Fibroblast of pulmonary artery (primary cell): Measurements from ENCODE around the gene TRIM27.

Experiments
- DNase-seq: peaks from one replicate; pipeline ENCODE4 v3.0.0-alpha.2; 2010; ENCODE audit warnings: low read depth
- H3K4me3 ChIP-seq: replicated peaks from 2 replicates; pipeline ENCODE4 v1.5.1; 2011; ENCODE audit warnings: low read depth, mild to moderate bottlenecking, control low read depth, low read length, moderate library complexity
- TF ChIP-seq, protein P1 (sequence below): IDR thresholded peaks from 2 replicates; pipeline ENCODE4 v1.5.1; 2011; ENCODE audit warnings: mild to moderate bottlenecking, control low read depth, low read length, inconsistent platforms; ENCODE audit errors: missing control alignments

TRIM27 gene

DNA sequence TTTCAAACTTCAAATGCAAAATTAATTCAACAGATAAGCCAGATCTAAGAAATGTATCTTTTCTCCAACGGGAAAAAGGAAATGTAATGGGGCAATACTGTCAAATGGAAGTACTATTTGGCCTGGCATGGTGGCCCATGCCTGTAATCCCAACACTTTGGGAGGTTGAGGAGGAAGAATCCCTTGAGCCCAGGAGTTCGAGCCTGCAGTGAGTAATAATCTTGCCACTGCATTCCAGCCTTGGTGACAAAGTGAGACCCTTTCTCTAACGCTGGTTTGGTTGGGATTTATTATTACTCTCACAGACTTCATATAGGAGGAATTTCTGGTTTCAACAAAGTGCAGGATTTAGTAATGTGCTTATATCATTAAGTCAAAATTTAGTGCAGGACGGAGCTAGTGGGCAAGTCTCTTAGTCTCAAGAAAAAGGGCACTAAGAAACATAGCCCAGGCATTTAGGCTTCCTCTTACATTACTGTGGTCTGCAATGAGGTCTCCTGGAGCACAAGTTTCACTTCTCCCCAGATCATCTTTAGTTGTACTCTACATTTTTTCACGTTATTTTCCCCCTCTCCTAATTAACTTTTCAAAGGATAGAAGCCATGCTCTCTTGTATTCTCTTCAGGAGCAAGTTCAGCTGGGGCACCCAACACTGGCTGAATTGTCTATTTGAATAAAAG, 23.1 kb downstream of the TRIM27 start:
- TF ChIP-seq, protein P1, sequence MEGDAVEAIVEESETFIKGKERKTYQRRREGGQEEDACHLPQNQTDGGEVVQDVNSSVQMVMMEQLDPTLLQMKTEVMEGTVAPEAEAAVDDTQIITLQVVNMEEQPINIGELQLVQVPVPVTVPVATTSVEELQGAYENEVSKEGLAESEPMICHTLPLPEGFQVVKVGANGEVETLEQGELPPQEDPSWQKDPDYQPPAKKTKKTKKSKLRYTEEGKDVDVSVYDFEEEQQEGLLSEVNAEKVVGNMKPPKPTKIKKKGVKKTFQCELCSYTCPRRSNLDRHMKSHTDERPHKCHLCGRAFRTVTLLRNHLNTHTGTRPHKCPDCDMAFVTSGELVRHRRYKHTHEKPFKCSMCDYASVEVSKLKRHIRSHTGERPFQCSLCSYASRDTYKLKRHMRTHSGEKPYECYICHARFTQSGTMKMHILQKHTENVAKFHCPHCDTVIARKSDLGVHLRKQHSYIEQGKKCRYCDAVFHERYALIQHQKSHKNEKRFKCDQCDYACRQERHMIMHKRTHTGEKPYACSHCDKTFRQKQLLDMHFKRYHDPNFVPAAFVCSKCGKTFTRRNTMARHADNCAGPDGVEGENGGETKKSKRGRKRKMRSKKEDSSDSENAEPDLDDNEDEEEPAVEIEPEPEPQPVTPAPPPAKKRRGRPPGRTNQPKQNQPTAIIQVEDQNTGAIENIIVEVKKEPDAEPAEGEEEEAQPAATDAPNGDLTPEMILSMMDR, result no peak
- DNase-seq, result no peak

DNA sequence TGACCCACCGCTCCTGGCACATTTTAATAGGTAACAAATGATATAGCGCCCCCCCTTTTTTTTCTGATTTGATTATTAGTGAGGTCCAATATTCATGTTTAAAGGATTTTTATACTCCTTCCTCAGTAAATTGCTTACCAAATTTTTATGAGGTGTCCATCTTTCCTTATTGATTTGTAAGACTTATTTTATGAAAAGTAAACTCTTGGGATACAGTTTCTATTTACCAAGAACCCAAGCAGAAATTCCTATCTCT, 25.1 kb downstream of the TRIM27 start:
- TF ChIP-seq, protein P1, result no peak
- H3K4me3 ChIP-seq, result no peak overlapping the region
- DNase-seq, result no peak

More for the DNA sequence above, 23.1 kb downstream of the TRIM27 start:
- no peak overlapping the region for H3K4me3 ChIP-seq

DNA sequence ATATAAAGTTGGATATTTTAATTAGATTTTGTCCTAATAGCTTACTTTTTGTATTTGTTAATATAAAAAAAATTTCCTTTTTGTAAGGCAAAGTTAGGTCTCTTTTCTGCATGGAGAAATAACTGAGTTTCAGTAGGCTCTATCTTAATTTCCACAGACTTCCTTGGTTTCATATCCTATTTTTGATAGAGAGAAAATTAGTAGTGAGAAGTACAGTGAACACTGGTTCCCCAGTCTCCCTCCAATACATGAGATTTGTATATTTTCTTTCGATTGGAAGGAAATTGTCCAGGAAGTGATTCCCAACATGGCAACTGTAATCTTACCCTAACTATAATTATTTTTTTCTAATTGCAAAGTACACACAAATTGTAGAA, 26.4 kb downstream of the TRIM27 start:
- H3K4me3 ChIP-seq, result peak overlapping the region; percentile 79
- DNase-seq, result no peak
- TF ChIP-seq, protein P1, result no peak

DNA sequence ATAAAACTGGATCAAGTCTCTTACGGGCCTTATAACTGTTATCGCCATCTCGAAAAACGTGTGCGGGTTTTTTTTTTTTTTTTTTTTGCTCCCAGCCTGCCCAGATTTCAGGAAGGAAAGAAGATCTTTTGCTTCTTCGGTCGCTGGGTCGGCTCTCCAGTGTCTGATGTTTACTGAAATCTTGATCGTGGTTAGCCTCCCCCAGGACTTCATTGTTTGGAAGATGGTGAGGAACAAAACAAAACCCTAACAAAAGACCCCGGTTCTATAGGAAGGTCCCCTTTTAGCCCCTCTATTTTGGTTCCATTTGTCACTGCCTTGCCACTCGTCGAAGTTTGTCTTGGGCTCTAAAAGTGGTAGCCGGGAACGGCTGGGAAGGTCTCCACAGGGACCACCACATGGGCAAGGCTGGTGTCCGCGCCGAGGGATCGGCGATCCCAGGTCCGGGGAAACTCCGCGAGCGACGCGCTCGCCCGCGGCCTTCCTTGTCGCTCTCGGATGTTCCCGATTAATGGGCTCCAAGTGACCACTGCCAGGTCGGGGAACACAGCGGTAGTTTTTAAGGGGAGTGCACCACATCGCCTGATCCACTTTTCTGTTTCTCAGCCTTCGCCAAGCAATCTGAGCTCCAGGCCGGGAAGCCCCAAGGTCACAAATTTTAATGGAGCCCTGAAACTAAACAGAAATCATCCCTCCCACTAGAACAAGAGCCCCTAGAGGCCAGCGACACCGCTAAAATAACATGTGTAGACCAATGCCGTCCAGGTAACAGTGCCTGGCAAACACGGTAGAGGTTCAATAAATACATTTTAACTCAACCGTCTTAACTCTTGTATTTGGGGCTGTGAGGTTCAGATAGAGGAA, 27.0 kb downstream of the TRIM27 start:
- TF ChIP-seq, protein P1, result peak; percentile 31
- peak; percentile 67 for DNase-seq
- H3K4me3 ChIP-seq, result peak overlapping the region; percentile 79

DNA sequence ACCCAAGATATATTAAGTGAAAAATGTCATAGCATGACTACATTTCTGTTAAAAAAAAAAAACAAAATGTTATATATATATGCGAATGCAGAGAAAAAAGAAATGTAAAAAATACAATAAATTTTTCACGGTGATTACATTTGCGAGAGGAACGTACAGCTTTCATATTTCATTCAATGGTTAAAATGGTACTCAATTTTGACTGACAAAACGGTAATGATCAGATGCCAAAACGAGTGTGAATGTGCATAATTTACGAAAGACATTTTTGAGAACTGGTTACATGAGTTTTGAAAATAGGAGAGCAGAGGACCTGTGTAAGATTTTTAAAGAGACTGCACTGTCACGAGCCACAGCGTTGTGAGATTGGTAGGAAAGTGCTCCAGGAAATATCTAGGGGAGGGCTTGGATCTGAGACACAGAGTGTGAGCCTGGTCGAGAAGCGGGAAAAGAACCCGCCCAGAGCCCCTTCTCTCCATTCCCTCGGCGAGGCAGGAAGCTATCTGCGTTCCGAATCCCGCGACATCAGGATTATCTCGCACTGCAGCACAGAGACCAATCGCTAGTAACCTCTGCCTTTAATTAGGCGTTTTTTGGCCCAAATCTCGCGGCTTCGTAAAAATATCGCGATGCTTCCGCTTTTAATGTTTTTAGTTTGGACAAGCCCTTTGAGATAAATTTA, 28.5 kb downstream of the TRIM27 start:
- TF ChIP-seq, protein P1, result no peak
- DNase-seq, result peak; percentile 98
- H3K4me3 ChIP-seq, result peak overlapping the region; percentile 79

DNA sequence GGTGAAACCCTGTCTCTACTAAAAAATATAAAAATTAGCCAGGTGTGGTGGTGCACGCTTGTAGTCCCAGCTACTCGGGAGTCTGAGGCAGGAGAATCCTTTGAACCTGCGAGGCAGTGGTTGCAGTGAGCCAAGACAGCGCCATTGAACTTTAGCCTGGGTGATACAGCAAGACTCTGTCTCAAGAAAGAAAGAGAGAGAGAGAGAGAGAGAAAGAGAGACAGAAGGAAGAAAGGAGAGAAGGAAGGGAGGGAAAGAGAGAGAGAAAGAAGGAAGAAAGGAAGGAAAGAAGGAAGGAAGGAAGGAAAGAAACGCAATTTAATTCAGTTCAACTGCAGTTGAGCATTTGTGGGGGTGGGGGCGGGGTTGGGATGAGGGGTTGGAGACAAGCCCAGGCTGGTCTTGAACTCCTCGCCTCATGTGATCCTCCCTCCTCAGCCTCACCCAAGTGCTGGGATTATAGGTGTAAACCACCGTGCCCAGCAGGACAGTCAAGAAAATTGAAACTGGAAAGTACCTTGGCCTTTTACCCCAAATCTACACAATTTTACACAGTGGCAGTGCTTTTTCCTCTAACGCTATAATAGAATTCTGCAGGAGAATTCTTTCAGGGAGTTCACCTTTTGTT, 30.5 kb downstream of the TRIM27 start:
- no peak overlapping the region for H3K4me3 ChIP-seq
- TF ChIP-seq, protein P1, result no peak
- DNase-seq, result no peak
